Esophagus (tissue), 2 donors: ENCODE measurements around the gene UGT2B7. TPM values are rescaled to one million over a fixed set of nuclear protein-coding genes. Genes with fewer than 3 reads are reported as not detected.

Source experiments
- H3K27ac ChIP-seq, 2 donors: one replicate each; pipeline ENCODE4 v1.5.1; 2013; ENCODE audit warnings: low read depth in 2 of 2, mild to moderate bottlenecking in 2 of 2, inconsistent platforms in 1 of 2, low read length in 1 of 2, moderate library complexity in 1 of 2
- H3K27me3 ChIP-seq, 2 donors: one replicate each; pipeline ENCODE4 v1.6.1; 2013; ENCODE audit warnings: low read length in 2 of 2, control low read depth in 1 of 2, mild to moderate bottlenecking in 1 of 2; ENCODE audit not compliant: insufficient read depth in 2 of 2, control insufficient read depth in 1 of 2
- H3K36me3 ChIP-seq, 2 donors: one replicate each; pipeline ENCODE4 v1.6.1; 2013; ENCODE audit warnings: low read length in 1 of 2; ENCODE audit not compliant: control insufficient read depth in 2 of 2, insufficient read depth in 2 of 2
- H3K4me1 ChIP-seq, 2 donors: one replicate each; pipeline ENCODE4 v1.6.1; 2013; ENCODE audit warnings: low read length in 1 of 2; ENCODE audit not compliant: control insufficient read depth in 2 of 2, insufficient read depth in 2 of 2
- H3K4me3 ChIP-seq, 2 donors: one replicate each; pipeline ENCODE4 v1.5.1; 2013; ENCODE audit warnings: low read length in 2 of 2, mild to moderate bottlenecking in 2 of 2, low read depth in 1 of 2, moderate library complexity in 1 of 2
- H3K9me3 ChIP-seq, 2 donors: one replicate each; pipeline ENCODE4 v1.6.1; 2013; ENCODE audit warnings: mild to moderate bottlenecking in 2 of 2, low read depth in 1 of 2, low read length in 1 of 2, moderate library complexity in 1 of 2; ENCODE audit not compliant: control insufficient read depth in 2 of 2, insufficient read depth in 1 of 2
- WGBS, 2 donors: extraction: QIAGEN DNeasy Blood & Tissue Kit; methylation state at CpG; one replicate each; pipeline ENCODE4 v1.1.7; 2013; 5-methylcytosine and 5-hydroxymethylcytosine counted together
- polyA plus RNA-seq, 2 donors: library from polyadenylated mRNA; stranded (reverse); fragments of 200-250 nt; gene quantifications; one replicate each; pipeline ENCODE4 v1.2.3, GENCODE V29; 2013
- donor health status: healthy with polysubstance abuse.
- donor health status: Bipolar disorder and iron deficiency.

UGT2B7 gene
- polyA plus RNA-seq, 2 donors, result 0.05 TPM; not detected in 1

- Histone ChIP-seq H3K27ac (no peak overlapping the region), H3K9me3 (peaks cover 0 to 3% of the 10 kb centered on the region in 2 donors), H3K36me3 (no peaks in the 10 kb centered on the region), H3K27me3 (no peaks in the 10 kb centered on the region), H3K4me3 (no peak overlapping the region), H3K4me1 (no peaks in the 10 kb centered on the region)
Measured at GRCh38 chr4:69133993-69134392, 37.7 kb downstream of the UGT2B7 start.

GRCh38 chr4:69134471-69134870 lies 38.2 kb downstream of the UGT2B7 start:
- H3K27ac ChIP-seq, result no peak overlapping the region
- 75 to 78% methylated on average over 4 of the region's 4 CpGs for WGBS, 2 donors
- H3K4me3 ChIP-seq, result no peak overlapping the region
- no peaks in the 10 kb centered on the region for H3K27me3 ChIP-seq
- H3K4me1 ChIP-seq, result no peaks in the 10 kb centered on the region
- H3K9me3 ChIP-seq, result no peaks in the 10 kb centered on the region
- H3K36me3 ChIP-seq, result no peaks in the 10 kb centered on the region

GRCh38 chr4:69141320-69141719 lies 45.0 kb downstream of the UGT2B7 start:
- 43 to 64% methylated on average over 2 of the region's 2 CpGs for WGBS, 2 donors
- H3K27me3 ChIP-seq, result no peaks in the 10 kb centered on the region
- no peaks in the 10 kb centered on the region for H3K9me3 ChIP-seq
- H3K27ac ChIP-seq, result no peak overlapping the region
- H3K4me1 ChIP-seq, result no peaks in the 10 kb centered on the region
- H3K36me3 ChIP-seq, result no peaks in the 10 kb centered on the region
- H3K4me3 ChIP-seq, result no peak overlapping the region

GRCh38 chr4:69147334-69147733 lies 51.1 kb downstream of the UGT2B7 start:
- H3K9me3 ChIP-seq, result no peaks in the 10 kb centered on the region
- no peak overlapping the region for H3K27ac ChIP-seq
- no peaks in the 10 kb centered on the region for H3K36me3 ChIP-seq
- 85 to 87% methylated on average over 4 of the region's 4 CpGs for WGBS, 2 donors
- no peaks in the 10 kb centered on the region for H3K27me3 ChIP-seq
- H3K4me1 ChIP-seq, result no peaks in the 10 kb centered on the region
- no peak overlapping the region for H3K4me3 ChIP-seq

GRCh38 chr4:69154021-69154420 lies 57.7 kb downstream of the UGT2B7 start:
- no peaks in the 10 kb centered on the region for H3K4me1 ChIP-seq
- H3K27me3 ChIP-seq, result no peaks in the 10 kb centered on the region
- WGBS, 2 donors, result 89% methylated on average over 4 of the region's 4 CpGs
- no peak overlapping the region for H3K27ac ChIP-seq
- no peak overlapping the region for H3K4me3 ChIP-seq
- H3K9me3 ChIP-seq, result no peaks in the 10 kb centered on the region
- no peaks in the 10 kb centered on the region for H3K36me3 ChIP-seq

- WGBS, 2 donors, result 76 to 87% methylated on average over 2 of the region's 2 CpGs
- no peaks in the 10 kb centered on the region for H3K36me3 ChIP-seq
- no peaks in the 10 kb centered on the region for H3K9me3 ChIP-seq
- no peak overlapping the region for H3K27ac ChIP-seq
- H3K4me3 ChIP-seq, result no peak overlapping the region
- H3K4me1 ChIP-seq, result no peaks in the 10 kb centered on the region
- no peaks in the 10 kb centered on the region for H3K27me3 ChIP-seq
Measured at GRCh38 chr4:69156913-69157312, 60.6 kb downstream of the UGT2B7 start.

Other genes starting within 250 kb of the UGT2B7 start
- not detected for gene UGT2A3, start 144.7 kb upstream of the UGT2B7 start, polyA plus RNA-seq
- not detected for gene UGT2B11, start 118.3 kb downstream of the UGT2B7 start, polyA plus RNA-seq
- gene UGT2B28, start 184.0 kb downstream of the UGT2B7 start, polyA plus RNA-seq, result not detected